ENCODE data around the gene BTNL3. TPM values are rescaled to one million over a fixed set of nuclear protein-coding genes. Genes with fewer than 3 reads are reported as not detected.

Gene BTNL3
- total and polyA plus RNA-seq, 9 of the 15 experiments (the other 6 are each of a cell fraction or from before 2014, with no cell fraction given), result 0.03 to 0.44 (median 0.04) TPM; not detected in 4

GRCh38 chr5:181041043-181041442 lies 52.4 kb downstream of the BTNL3 start:
- BruUV-seq (replicated peaks), result no TSS peak
- Histone ChIP-seq H3K36me3 (ENCODE audit: control insufficient read depth, insufficient read depth, low read length) (no peaks in the 10 kb centered on the region), H3K9me3 (replicated peaks; ENCODE audit: control insufficient read depth, insufficient read depth, low read depth, low read length) (no peaks in the 10 kb centered on the region), H4K20me1 (replicated peaks; ENCODE audit: control insufficient read depth, insufficient read depth, low read length) (no peaks in the 10 kb centered on the region), H3K79me2 (ENCODE audit: control insufficient read depth, insufficient read depth, low read length) (no peaks in the 10 kb centered on the region), H3K4me1 (replicated peaks in 1 of 2; ENCODE audit: control insufficient read depth in 2 of 2, insufficient read depth in 2 of 2, low read length in 2 of 2) (peaks cover 14 to 18% of the 10 kb centered on the region in 2 experiments; a peak in 3 of 5 replicates), H3K9me1 (ENCODE audit: control insufficient read depth, insufficient read depth, low read length) (no peaks in the 10 kb centered on the region), H2AFZ (ENCODE audit: low read depth, low read length) (no peak overlapping the region), H3K4me3 (no peak overlapping the region), H3K27ac (ENCODE audit: extremely low read depth, low read depth, low read length) (no peak overlapping the region), H3K4me2 (ENCODE audit: insufficient read depth, low read length) (no peak overlapping the region), H3K9ac (ENCODE audit: insufficient read depth in 1 of 2, low read depth in 2 of 2, low read length in 2 of 2) (no peak overlapping the region), H3K27me3 (ENCODE audit: control insufficient read depth in 2 of 2, insufficient read depth in 2 of 2, low read length in 2 of 2) (peaks cover 0 to 4% of the 10 kb centered on the region in 2 experiments; a peak in 2 of 5 replicates)
- DNase-seq (ENCODE audit: extremely low read depth in 1 of 4, low spot score in 3 of 4) (no peak), ATAC-seq (no peak), FAIRE-seq (no peak)
- TF ChIP-seq HDAC8 (tag; IDR thresholded peaks at IDR 0.05), result no peak
- WGBS (ENCODE audit: insufficient coverage, low coverage, missing lambda C conversion rate), result 38% methylated on average over 6 of the region's 6 CpGs
- POLR2A ChIA-PET, result interaction anchor here (0.6 kb wide), 1 partner anchor 195 kb away, joined by 3 read pairs; no protein-coding TSS in a partner anchor
- CTCF ChIA-PET (ENCODE audit: low intra/inter-chr PET ratio), result no interaction called here
- intact Hi-C loops (cut with micrococcal nuclease), result loop anchor here (5.0 kb wide), 1 partner anchor 116 kb away; no protein-coding TSS in a partner anchor
- in situ Hi-C loops (cut with MboI), result no loop called here

- in situ Hi-C loops (cut with MboI), result no loop called here
- no peaks in the 10 kb centered on the region for H3K36me3 ChIP-seq (ENCODE audit: control insufficient read depth, insufficient read depth, low read length)
- H4K20me1 ChIP-seq (replicated peaks; ENCODE audit: control insufficient read depth, insufficient read depth, low read length), result no peaks in the 10 kb centered on the region
- no peak for DNase-seq (ENCODE audit: extremely low read depth in 1 of 4, low spot score in 3 of 4)
- no peaks in the 10 kb centered on the region for H3K9me1 ChIP-seq (ENCODE audit: control insufficient read depth, insufficient read depth, low read length)
- BruUV-seq (replicated peaks), result no TSS peak
- no peak for FAIRE-seq
- H3K9me3 ChIP-seq (replicated peaks; ENCODE audit: control insufficient read depth, insufficient read depth, low read depth, low read length), result no peaks in the 10 kb centered on the region
- no peaks in the 10 kb centered on the region for H3K79me2 ChIP-seq (ENCODE audit: control insufficient read depth, insufficient read depth, low read length)
- POLR2A ChIA-PET, result no interaction called here
- intact Hi-C loops (cut with micrococcal nuclease), result loop anchor here (5.0 kb wide), 1 partner anchor 115 kb away; no protein-coding TSS in a partner anchor
- H3K27ac ChIP-seq (ENCODE audit: extremely low read depth, low read depth, low read length), result no peak overlapping the region
- ATAC-seq, result no peak
- H3K4me2 ChIP-seq (ENCODE audit: insufficient read depth, low read length), result no peak overlapping the region
- peak overlapping the region in 1 of 2 experiments; percentile 18; a peak in 2 of 4 replicates for H3K9ac ChIP-seq (ENCODE audit: insufficient read depth in 1 of 2, low read depth in 2 of 2, low read length in 2 of 2)
- peaks cover 9 to 25% of the 10 kb centered on the region in 2 experiments for H3K4me1 ChIP-seq (replicated peaks in 1 of 2; ENCODE audit: control insufficient read depth in 2 of 2, insufficient read depth in 2 of 2, low read length in 2 of 2)
- CTCF ChIA-PET (ENCODE audit: low intra/inter-chr PET ratio), result interaction anchor here (0.7 to 2.1 kb wide), 2 partner anchors 10 to 117 kb away, joined by 3 to 8 read pairs; no protein-coding TSS in a partner anchor
- H3K27me3 ChIP-seq (ENCODE audit: control insufficient read depth in 2 of 2, insufficient read depth in 2 of 2, low read length in 2 of 2), result peaks cover 0 to 4% of the 10 kb centered on the region in 2 experiments; a peak in 2 of 5 replicates
- no peak overlapping the region for H2AFZ ChIP-seq (ENCODE audit: low read depth, low read length)
- H3K4me3 ChIP-seq, result no peak overlapping the region
- WGBS (ENCODE audit: insufficient coverage, low coverage, missing lambda C conversion rate), result 48% methylated on average over 14 of the region's 15 CpGs
- TF ChIP-seq MCM7 (IDR thresholded peaks at IDR 0.05) (no peak), ZFP36 (IDR thresholded peaks at IDR 0.05; ENCODE audit: low read depth, low read length, partially characterized antibody) (no peak), DMBX1 (CRISPR knock-in tag; IDR thresholded peaks at IDR 0.05; ENCODE audit: borderline replicate concordance) (no peak), SP2 (IDR thresholded peaks at IDR 0.05; ENCODE audit: extremely low read depth, low read depth, low read length, poor library complexity, severe bottlenecking) (no peak), GTF3C2 (IDR thresholded peaks at IDR 0.05; ENCODE audit: borderline replicate concordance, extremely low read depth, insufficient read length) (no peak), STAT5A (IDR thresholded peaks at IDR 0.05; ENCODE audit: borderline replicate concordance, low read length) (no peak), HDAC1 (IDR thresholded peaks at IDR 0.05) (no peak), HLTF (IDR thresholded peaks at IDR 0.05) (no peak), NRF1 (conservative IDR thresholded peaks at IDR 0.05 in 1 of 2, IDR thresholded peaks at IDR 0.05 in 1 of 2) (no peak)
These were observed 53.5 kb downstream of the BTNL3 start for GRCh38 chr5:181042036-181042713.
